ENCODE data around the gene TRPV4.

DNA sequence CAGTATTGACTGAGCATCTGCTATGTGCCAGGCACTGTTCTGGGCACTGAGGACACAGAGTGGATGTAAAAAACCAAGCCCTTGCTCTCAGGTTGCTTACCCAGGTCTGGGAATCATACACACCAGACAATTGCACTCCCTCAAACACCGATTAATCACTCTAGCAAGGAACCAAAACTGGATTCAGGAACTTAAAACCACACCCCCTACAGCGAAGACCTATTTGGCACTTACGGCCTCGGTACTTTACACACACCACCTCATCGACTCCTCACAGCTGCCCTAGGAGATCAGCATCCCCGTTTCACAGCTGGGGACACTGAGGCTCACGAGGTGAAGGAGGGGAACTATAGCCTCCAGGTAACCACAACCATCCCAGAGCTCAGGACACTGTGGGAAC, 45.6 kb upstream of the TRPV4 start:
- TF ChIP-seq, protein P1, sequence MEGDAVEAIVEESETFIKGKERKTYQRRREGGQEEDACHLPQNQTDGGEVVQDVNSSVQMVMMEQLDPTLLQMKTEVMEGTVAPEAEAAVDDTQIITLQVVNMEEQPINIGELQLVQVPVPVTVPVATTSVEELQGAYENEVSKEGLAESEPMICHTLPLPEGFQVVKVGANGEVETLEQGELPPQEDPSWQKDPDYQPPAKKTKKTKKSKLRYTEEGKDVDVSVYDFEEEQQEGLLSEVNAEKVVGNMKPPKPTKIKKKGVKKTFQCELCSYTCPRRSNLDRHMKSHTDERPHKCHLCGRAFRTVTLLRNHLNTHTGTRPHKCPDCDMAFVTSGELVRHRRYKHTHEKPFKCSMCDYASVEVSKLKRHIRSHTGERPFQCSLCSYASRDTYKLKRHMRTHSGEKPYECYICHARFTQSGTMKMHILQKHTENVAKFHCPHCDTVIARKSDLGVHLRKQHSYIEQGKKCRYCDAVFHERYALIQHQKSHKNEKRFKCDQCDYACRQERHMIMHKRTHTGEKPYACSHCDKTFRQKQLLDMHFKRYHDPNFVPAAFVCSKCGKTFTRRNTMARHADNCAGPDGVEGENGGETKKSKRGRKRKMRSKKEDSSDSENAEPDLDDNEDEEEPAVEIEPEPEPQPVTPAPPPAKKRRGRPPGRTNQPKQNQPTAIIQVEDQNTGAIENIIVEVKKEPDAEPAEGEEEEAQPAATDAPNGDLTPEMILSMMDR (conservative IDR thresholded peaks at IDR 0.05; ENCODE audit: low read length), result no peak
- TF ChIP-seq EZH2phosphoT487 (IDR thresholded peaks at IDR 0.05; ENCODE audit: borderline replicate concordance, low read depth, low read length), result no peak

All from OCI-LY7 (cell line).